Pancreas (tissue), 10 donors: ENCODE data around the gene TCN2. TPM values are rescaled to one million over a fixed set of nuclear protein-coding genes. Genes with fewer than 3 reads are reported as not detected.

Experiments used
- ATAC-seq, 4 donors: fragments of 200-7000 bp; cut with Tn5 transposase; one replicate each; pipeline versions ENCODE4 v1.8.0 to v1.9.1; 2020; ENCODE audit warnings: mild to moderate bottlenecking in 4 of 4, moderate library complexity in 4 of 4
- DNase-seq, 6 donors: peaks; one replicate each; pipeline ENCODE4 v3.0.0-alpha.2; 2020
- FAIRE-seq: peaks from 2 replicates; lab custom pipeline; 2012; peaks lifted over from hg19 to GRCh38; lab: Jason Lieb, UNC
- H3K27ac ChIP-seq, 4 donors: fragments of 200-600 bp; sonication (generic); 1 replicate in 3 of 4; 2 replicates in 1 of 4; pipeline versions ENCODE4 v1.5.0 to v1.8.0; 2020
- H3K27me3 ChIP-seq, 4 donors: fragments of 200-600 bp; one replicate each; pipeline ENCODE4 v1.8.0; 2021
- H3K36me3 ChIP-seq, 3 donors: fragments of 200-600 bp; sonication (generic) in 1 of 3; one replicate each; pipeline versions ENCODE4 v1.5.0 to v1.8.0; 2020 to 2021
- H3K4me1 ChIP-seq, 3 donors: fragments of 200-600 bp; one replicate each; pipeline ENCODE4 v1.8.0; 2021
- H3K4me3 ChIP-seq, 4 donors: fragments of 200-600 bp; sonication (generic) in 2 of 4; one replicate each; pipeline versions ENCODE4 v1.5.0 to v1.8.0; 2020 to 2021
- H3K9me3 ChIP-seq, 4 donors: fragments of 200-600 bp; one replicate each; pipeline ENCODE4 v1.8.0; 2021
- WGBS, 2 donors: extraction: QIAGEN DNeasy Blood & Tissue Kit; methylation state at CpG; one replicate each; pipeline ENCODE4 v1.1.7; 2013; 5-methylcytosine and 5-hydroxymethylcytosine counted together
- intact Hi-C, 3 donors: fragments of 100-400 bp; cut with DNase I; formaldehyde crosslinking; loops; one replicate each; pipeline versions ENCODE4 v1.11.1 to v1.14.2; 2022
- polyA plus RNA-seq, 2 donors: library from polyadenylated mRNA; stranded (reverse); fragments of 200-250 nt; gene quantifications; one replicate each; pipeline ENCODE4 v1.2.3, GENCODE V29; 2013
- total RNA-seq, 6 donors: library from RNA; stranded (reverse); fragmentation: NEBNext Ultra II Directional in 4 of 6; extraction: Animal tissue kit (Norgen Biotek cat#: 25700) in 4 of 6; gene quantifications; one replicate each; pipeline versions ENCODE4 v1.2.1 to v1.2.4, GENCODE V29; 2021 to 2023
- TF ChIP-seq, protein P1 (sequence below), 4 donors: fragments of 200-600 bp; sonication (generic) in 3 of 4; IDR thresholded peaks; one replicate each; pipeline versions ENCODE4 v1.5.0 to v1.8.0; 2021; ENCODE audit warnings: antibody characterized with exemption in 4 of 4
- donor health status: healthy with polysubstance abuse.
- donor health status: DM: no; HTN: no; CAD: no; lungs with moderate emphysema.
- donor health status: DM: no; HTN: no; CAD: no.
- donor health status: control.
- donor health status: control.
- donor health status: Bipolar disorder and iron deficiency.
- donor health status: DM: yes; HTN: yes; CAD: no.
- donor health status: DM: no; HTN: no; CAD: no.
- donor health status: DM: no; HTN: no; CAD: no.
- donor health status: DM: yes; HTN: yes; CAD: no.

The TCN2 gene
- total and polyA plus RNA-seq, 8 donors: 3.6 to 10.0 (median 5.9) TPM

DNA sequence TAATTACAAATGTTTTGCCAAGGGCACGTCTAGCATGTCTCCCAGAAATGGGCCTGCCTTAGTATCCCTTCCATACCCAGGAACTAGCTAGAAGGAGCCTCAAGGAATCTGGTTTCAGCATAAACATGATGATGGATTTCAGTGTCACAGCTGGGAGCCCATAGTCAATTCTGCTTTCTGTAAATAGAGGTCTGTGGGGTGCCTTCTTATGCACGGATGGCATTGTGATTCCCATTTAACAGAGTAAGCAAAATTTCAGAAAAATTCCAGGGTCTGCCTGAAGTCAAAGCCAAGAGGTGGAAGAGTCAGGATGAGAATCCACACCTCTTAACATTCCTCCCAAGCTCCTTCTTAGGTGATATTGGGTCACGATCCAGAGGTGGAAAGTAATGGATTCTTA, 48.6 kb downstream of the TCN2 start:
- FAIRE-seq: no peak
- H3K9me3 ChIP-seq: no peaks in the 10 kb centered on the region
- H3K4me3 ChIP-seq: no peak overlapping the region
- ATAC-seq: no peak
- TF ChIP-seq, protein P1, sequence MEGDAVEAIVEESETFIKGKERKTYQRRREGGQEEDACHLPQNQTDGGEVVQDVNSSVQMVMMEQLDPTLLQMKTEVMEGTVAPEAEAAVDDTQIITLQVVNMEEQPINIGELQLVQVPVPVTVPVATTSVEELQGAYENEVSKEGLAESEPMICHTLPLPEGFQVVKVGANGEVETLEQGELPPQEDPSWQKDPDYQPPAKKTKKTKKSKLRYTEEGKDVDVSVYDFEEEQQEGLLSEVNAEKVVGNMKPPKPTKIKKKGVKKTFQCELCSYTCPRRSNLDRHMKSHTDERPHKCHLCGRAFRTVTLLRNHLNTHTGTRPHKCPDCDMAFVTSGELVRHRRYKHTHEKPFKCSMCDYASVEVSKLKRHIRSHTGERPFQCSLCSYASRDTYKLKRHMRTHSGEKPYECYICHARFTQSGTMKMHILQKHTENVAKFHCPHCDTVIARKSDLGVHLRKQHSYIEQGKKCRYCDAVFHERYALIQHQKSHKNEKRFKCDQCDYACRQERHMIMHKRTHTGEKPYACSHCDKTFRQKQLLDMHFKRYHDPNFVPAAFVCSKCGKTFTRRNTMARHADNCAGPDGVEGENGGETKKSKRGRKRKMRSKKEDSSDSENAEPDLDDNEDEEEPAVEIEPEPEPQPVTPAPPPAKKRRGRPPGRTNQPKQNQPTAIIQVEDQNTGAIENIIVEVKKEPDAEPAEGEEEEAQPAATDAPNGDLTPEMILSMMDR (IDR thresholded peaks at IDR 0.05): no peak
- no peaks in the 10 kb centered on the region for H3K4me1 ChIP-seq
- no peaks in the 10 kb centered on the region for H3K36me3 ChIP-seq
- no peak overlapping the region for H3K27ac ChIP-seq
- DNase-seq: no peak
- intact Hi-C loops: no loop called here
- 79 to 90% methylated on average over 3 of the region's 3 CpGs for WGBS, 2 donors
- no peaks in the 10 kb centered on the region for H3K27me3 ChIP-seq

DNA sequence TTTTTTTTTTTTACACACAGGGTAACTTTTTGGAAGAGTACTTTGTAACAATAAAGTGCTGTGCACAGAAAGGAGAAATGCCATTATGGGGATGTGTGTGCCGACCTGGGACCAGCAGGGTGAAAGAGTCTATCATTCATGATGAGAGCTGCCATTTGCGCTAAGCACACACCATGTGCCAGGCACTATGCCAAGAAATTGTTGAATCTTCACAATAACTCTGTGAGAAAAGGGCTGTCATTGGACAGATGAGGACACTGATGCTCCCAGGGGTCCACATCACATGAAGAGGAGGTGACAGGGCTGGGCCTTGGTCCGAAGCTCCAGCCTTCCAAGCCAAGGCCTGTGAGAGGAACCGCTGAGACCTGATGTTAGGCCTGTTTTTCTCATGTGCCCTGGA, 55.1 kb downstream of the TCN2 start:
- Histone ChIP-seq H3K27me3 (no peaks in the 10 kb centered on the region), H3K9me3 (no peaks in the 10 kb centered on the region), H3K4me3 (no peak overlapping the region), H3K27ac (no peak overlapping the region), H3K4me1 (peaks cover 0 to 4% (median 0%) of the 10 kb centered on the region in 3 donors), H3K36me3 (no peaks in the 10 kb centered on the region)
- TF ChIP-seq, protein P1 (IDR thresholded peaks at IDR 0.05): no peak
- intact Hi-C loops: no loop called here
- no peak for ATAC-seq
- no peak for FAIRE-seq
- DNase-seq: no peak
- 85 to 91% methylated on average over 4 of the region's 4 CpGs for WGBS, 2 donors

DNA sequence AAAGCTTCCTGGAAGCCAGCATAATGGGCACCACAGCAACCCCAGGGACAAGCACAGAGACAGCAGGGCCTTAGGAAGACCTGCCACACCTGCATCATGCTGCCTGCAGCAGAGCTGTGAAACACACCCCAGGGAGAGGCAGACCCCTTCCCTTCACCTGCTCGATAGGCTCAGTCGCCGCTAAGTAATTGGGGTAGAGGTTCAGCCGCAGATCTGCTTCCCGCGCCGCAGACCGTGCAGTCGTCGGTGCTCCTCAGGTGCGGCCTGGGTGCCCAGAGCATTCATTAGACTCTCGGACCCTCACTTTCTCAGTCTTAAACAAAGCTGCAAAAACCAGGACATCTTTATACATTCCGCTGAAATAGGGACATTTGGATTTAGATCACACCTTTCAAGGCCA, 57.8 kb downstream of the TCN2 start:
- Histone ChIP-seq H3K36me3 (no peaks in the 10 kb centered on the region), H3K27ac (no peak overlapping the region), H3K9me3 (no peaks in the 10 kb centered on the region), H3K27me3 (no peaks in the 10 kb centered on the region), H3K4me1 (peaks cover 0 to 4% (median 0%) of the 10 kb centered on the region in 3 donors), H3K4me3 (no peak overlapping the region)
- TF ChIP-seq, protein P1 (IDR thresholded peaks at IDR 0.05): no peak
- no peak for FAIRE-seq
- intact Hi-C loops: no loop called here
- ATAC-seq: no peak
- no peak for DNase-seq
- 94 to 96% methylated on average over 13 of the region's 13 CpGs for WGBS, 2 donors

DNA sequence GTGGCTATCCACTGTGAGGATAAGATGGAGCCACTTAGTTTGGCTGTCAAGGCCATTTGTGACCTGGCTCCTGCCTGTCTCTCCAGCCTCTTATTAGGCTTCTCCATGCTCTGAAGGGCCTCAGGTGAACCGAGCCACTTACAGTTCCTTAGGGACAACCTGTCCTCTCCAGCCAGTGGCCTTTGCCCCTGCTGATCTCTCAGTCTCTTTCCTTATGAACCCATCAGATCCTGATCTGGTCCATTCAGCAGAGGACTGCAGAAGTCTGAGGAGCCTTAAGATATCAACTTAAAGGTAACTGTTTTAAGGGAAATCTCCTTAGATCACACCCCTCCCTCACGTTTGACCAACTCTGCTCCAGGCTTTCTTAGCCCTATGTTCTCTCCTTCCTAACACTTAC, 58.3 kb downstream of the TCN2 start:
- DNase-seq (no peak), ATAC-seq (no peak), FAIRE-seq (no peak)
- Histone ChIP-seq H3K27ac (no peak overlapping the region), H3K36me3 (no peaks in the 10 kb centered on the region), H3K9me3 (no peaks in the 10 kb centered on the region), H3K4me1 (peaks cover 0 to 4% (median 0%) of the 10 kb centered on the region in 3 donors), H3K27me3 (no peaks in the 10 kb centered on the region), H3K4me3 (no peak overlapping the region)
- 63 to 83% methylated on average over 2 of the region's 2 CpGs for WGBS, 2 donors
- intact Hi-C loops: no loop called here
- TF ChIP-seq, protein P1 (IDR thresholded peaks at IDR 0.05): no peak

DNA sequence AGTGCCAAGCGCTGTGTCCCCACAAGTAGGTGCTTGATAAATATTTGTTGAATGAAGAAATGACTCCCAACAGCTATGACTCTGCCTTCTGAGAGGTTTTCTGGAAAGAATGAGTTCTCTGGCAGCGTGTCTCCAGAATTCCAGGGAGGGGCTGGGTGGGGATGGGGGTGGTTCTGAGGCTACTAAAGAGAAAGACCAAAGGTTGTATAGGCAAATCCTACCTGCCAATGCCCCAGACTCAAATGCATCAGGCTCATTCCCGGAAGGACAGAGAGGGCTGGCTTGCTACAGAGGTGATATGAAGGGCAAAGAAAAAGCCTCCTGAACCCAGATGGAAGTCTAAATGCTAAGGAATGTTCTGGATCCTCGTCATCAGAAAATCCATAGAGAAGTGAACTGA, 58.8 kb downstream of the TCN2 start:
- ATAC-seq: no peak
- no peak overlapping the region for H3K4me3 ChIP-seq
- FAIRE-seq: no peak

More for the DNA sequence above, 58.8 kb downstream of the TCN2 start:
- H3K36me3 ChIP-seq: no peaks in the 10 kb centered on the region
- H3K27ac ChIP-seq: no peak overlapping the region
- DNase-seq: no peak
- no peaks in the 10 kb centered on the region for H3K9me3 ChIP-seq
- H3K4me1 ChIP-seq: peaks cover 0 to 4% (median 0%) of the 10 kb centered on the region in 3 donors
- no peaks in the 10 kb centered on the region for H3K27me3 ChIP-seq
- intact Hi-C loops: no loop called here
- WGBS, 2 donors: 85 to 93% methylated on average over 4 of the region's 4 CpGs
- TF ChIP-seq, protein P1 (IDR thresholded peaks at IDR 0.05): no peak
